ENCODE results near the gene ATP1A4. TPM values are rescaled to one million over a fixed set of nuclear protein-coding genes. Genes with fewer than 3 reads are reported as not detected.

The ATP1A4 gene
- total RNA-seq, 1 donor from 2014 or later, result 1.0 TPM

- DNase-seq (ENCODE audit: low spot score), result no peak
- intact Hi-C loops (cut with DNase I), result loop anchor here (1.0 to 2.0 kb wide), 3 partner anchors 25 to 97 kb away; no protein-coding TSS in a partner anchor
These were observed 42.7 kb downstream of the ATP1A4 start for GRCh38 chr1:160193832-160194736.

- intact Hi-C loops (cut with DNase I), result no loop called here
These were observed 43.3 kb downstream of the ATP1A4 start for GRCh38 chr1:160194737-160195059.

GRCh38 chr1:160196143-160196542 is 44.7 kb downstream of the ATP1A4 start:
- no peak for DNase-seq (ENCODE audit: low spot score)
- intact Hi-C loops (cut with DNase I), result no loop called here

More at GRCh38 chr1:160194737-160195059, 43.3 kb downstream of the ATP1A4 start:
- no peak for DNase-seq (ENCODE audit: low spot score)

GRCh38 chr1:160197231-160197630 is 45.8 kb downstream of the ATP1A4 start:
- DNase-seq (ENCODE audit: low spot score), result peak; percentile 71

GRCh38 chr1:160200786-160201185 is 49.4 kb downstream of the ATP1A4 start:
- intact Hi-C loops (cut with DNase I), result no loop called here

More at GRCh38 chr1:160197231-160197630, 45.8 kb downstream of the ATP1A4 start:
- intact Hi-C loops (cut with DNase I), result no loop called here

GRCh38 chr1:160204526-160205241 is 53.3 kb downstream of the ATP1A4 start:
- no peak for DNase-seq (ENCODE audit: low spot score)

More at GRCh38 chr1:160200786-160201185, 49.4 kb downstream of the ATP1A4 start:
- no peak for DNase-seq (ENCODE audit: low spot score)

GRCh38 chr1:160205242-160206035 is 54.0 kb downstream of the ATP1A4 start, which contains the start of gene PEA15:
Gene PEA15 (plus strand): TSS chr1:160205384. CDS start chr1:160211545, 6,161 bp downstream.
- peak; percentile 84 for DNase-seq (ENCODE audit: low spot score)
- intact Hi-C loops (cut with DNase I), result loop anchor here (5.0 kb wide), 1 partner anchor 103 kb away; no protein-coding TSS in a partner anchor

More at GRCh38 chr1:160204526-160205241, 53.3 kb downstream of the ATP1A4 start:
- intact Hi-C loops (cut with DNase I), result loop anchor here (5.0 kb wide), 1 partner anchor 102 kb away; no protein-coding TSS in a partner anchor

GRCh38 chr1:160206036-160206389 is 54.6 kb downstream of the ATP1A4 start:
- DNase-seq (ENCODE audit: low spot score), result no peak
- intact Hi-C loops (cut with DNase I), result loop anchor here (5.0 kb wide), 1 partner anchor 104 kb away; no protein-coding TSS in a partner anchor

- intact Hi-C loops (cut with DNase I), result loop anchor here (5.0 kb wide), 1 partner anchor 104 kb away; no protein-coding TSS in a partner anchor
- no peak for DNase-seq (ENCODE audit: low spot score)
These were observed 55.2 kb downstream of the ATP1A4 start for GRCh38 chr1:160206421-160207117.

- DNase-seq (ENCODE audit: low spot score), result no peak
- intact Hi-C loops (cut with DNase I), result loop anchor here (5.0 kb wide), 1 partner anchor 105 kb away; no protein-coding TSS in a partner anchor
These were observed 55.8 kb downstream of the ATP1A4 start for GRCh38 chr1:160207118-160207650.

- intact Hi-C loops (cut with DNase I), result loop anchor here (5.0 kb wide), 1 partner anchor 106 kb away; no protein-coding TSS in a partner anchor
- DNase-seq (ENCODE audit: low spot score), result no peak
These were observed 56.6 kb downstream of the ATP1A4 start for GRCh38 chr1:160207771-160208556.

- DNase-seq (ENCODE audit: low spot score), result no peak
- intact Hi-C loops (cut with DNase I), result loop anchor here (5.0 kb wide), 1 partner anchor 106 kb away; no protein-coding TSS in a partner anchor
These were observed 57.3 kb downstream of the ATP1A4 start for GRCh38 chr1:160208557-160209320.

GRCh38 chr1:160209321-160210046 is 58.1 kb downstream of the ATP1A4 start:
- intact Hi-C loops (cut with DNase I), result loop anchor here (5.0 kb wide), 1 partner anchor 107 kb away; no protein-coding TSS in a partner anchor
- peak; percentile 82 for DNase-seq (ENCODE audit: low spot score)

GRCh38 chr1:160210561-160210960 is 59.2 kb downstream of the ATP1A4 start:
- intact Hi-C loops (cut with DNase I), result no loop called here

GRCh38 chr1:160211046-160211790 is 59.8 kb downstream of the ATP1A4 start:
- DNase-seq (ENCODE audit: low spot score), result no peak
- intact Hi-C loops (cut with DNase I), result no loop called here

More at GRCh38 chr1:160210561-160210960, 59.2 kb downstream of the ATP1A4 start:
- DNase-seq (ENCODE audit: low spot score), result no peak

Measured in cardiac septum (tissue), 1 donor.